SJCRH30 (cell line): Measurements from ENCODE around the gene ZBED2. TPM values are rescaled to one million over a fixed set of nuclear protein-coding genes. Genes with fewer than 3 reads are reported as not detected.
"Not testable (repeated sequence)": the region's sequence is repeated elsewhere in the genome, so short reads cannot be mapped to it uniquely, and the experiment has no call there.

Experiments
- DNase-seq, 2 experiments: peaks; one replicate each; pipeline ENCODE4 v3.0.0-alpha.2; 2015 to 2020
- H3K27ac ChIP-seq: fragments of 250-450 bp; sonication (Bioruptor Pico); 2 replicates; pipeline ENCODE4 v1.5.1; 2020; ENCODE audit warnings: mild to moderate bottlenecking, moderate library complexity
- H3K27me3 ChIP-seq: fragments of 250-450 bp; sonication (Bioruptor Pico); 2 replicates; pipeline ENCODE4 v1.5.1; 2020; ENCODE audit warnings: mild to moderate bottlenecking, moderate library complexity
- H3K36me3 ChIP-seq: fragments of 250-450 bp; sonication (Bioruptor Pico); 2 replicates; pipeline ENCODE4 v1.5.1; 2020; ENCODE audit warnings: mild to moderate bottlenecking, moderate library complexity
- H3K4me1 ChIP-seq: fragments of 250-450 bp; sonication (Bioruptor Pico); 2 replicates; pipeline ENCODE4 v1.5.1; 2020; ENCODE audit warnings: mild to moderate bottlenecking, moderate library complexity
- H3K4me3 ChIP-seq: fragments of 250-450 bp; sonication (Bioruptor Pico); 2 replicates; pipeline ENCODE4 v1.5.1; 2020; ENCODE audit warnings: mild to moderate bottlenecking, moderate library complexity
- H3K9me3 ChIP-seq: fragments of 250-450 bp; sonication (Bioruptor Pico); replicated peaks from 2 replicates; pipeline ENCODE4 v1.5.1; 2020; ENCODE audit warnings: mild to moderate bottlenecking, moderate library complexity
- total RNA-seq: library from RNA; depleted of rRNA; stranded (reverse); fragments of >200 nt; shearing (Covaris generic); gene quantifications from 2 replicates; pipeline ENCODE4 v1.2.3, GENCODE V29; 2014; rRNA removed

ZBED2 gene
- not detected in 2 replicates for total RNA-seq

GRCh38 chr3:111595232-111595631 lies at the start of gene ZBED2:
Gene ZBED2 (minus strand): TSS chr3:111595346. CDS start chr3:111594201, 1,145 bp downstream.
- no peaks in the 10 kb centered on the region; the same call in 1 of the 2 replicates for H3K27me3 ChIP-seq
- no peaks in the 10 kb centered on the region; the same call in 1 of the 2 replicates for H3K9me3 ChIP-seq
- H3K4me1 ChIP-seq, result no peaks in the 10 kb centered on the region
- no peak within 1 kb of the TSS for H3K4me3 ChIP-seq
- no peak within 1 kb of the TSS for H3K27ac ChIP-seq
- no peak for DNase-seq
- H3K36me3 ChIP-seq, result no peaks in the 10 kb centered on the region; the same call in 1 of the 2 replicates

- H3K9me3 ChIP-seq, result no peaks in the 10 kb centered on the region
- no peaks in the 10 kb centered on the region for H3K27me3 ChIP-seq
- H3K27ac ChIP-seq, result no peak overlapping the region
- no peak overlapping the region for H3K4me3 ChIP-seq
- H3K4me1 ChIP-seq, result no peaks in the 10 kb centered on the region
- no peaks in the 10 kb centered on the region for H3K36me3 ChIP-seq
- no peak for DNase-seq
Observed at GRCh38 chr3:111639316-111639715, 44.2 kb upstream of the ZBED2 start.

GRCh38 chr3:111636366-111636885 lies 41.3 kb upstream of the ZBED2 start:
- H3K27ac ChIP-seq, result no peak overlapping the region
- H3K9me3 ChIP-seq, result no peaks in the 10 kb centered on the region
- DNase-seq, result no peak
- no peak overlapping the region for H3K4me3 ChIP-seq
- no peaks in the 10 kb centered on the region for H3K36me3 ChIP-seq
- no peaks in the 10 kb centered on the region for H3K27me3 ChIP-seq
- no peaks in the 10 kb centered on the region for H3K4me1 ChIP-seq

- no peak for DNase-seq
- no peak overlapping the region for H3K4me3 ChIP-seq
- no peak overlapping the region for H3K27ac ChIP-seq
- H3K9me3 ChIP-seq, result no peaks in the 10 kb centered on the region
- no peaks in the 10 kb centered on the region for H3K36me3 ChIP-seq
- H3K4me1 ChIP-seq, result no peaks in the 10 kb centered on the region
- no peaks in the 10 kb centered on the region for H3K27me3 ChIP-seq
Observed at GRCh38 chr3:111635403-111635802, 40.3 kb upstream of the ZBED2 start.

- not testable (repeated sequence) for H3K27me3 ChIP-seq, H3K4me1 ChIP-seq, H3K4me3 ChIP-seq, DNase-seq, H3K9me3 ChIP-seq, H3K27ac ChIP-seq, H3K36me3 ChIP-seq
Observed at GRCh38 chr3:111630638-111631037, 35.5 kb upstream of the ZBED2 start.

- not testable (repeated sequence) for H3K27me3 ChIP-seq, H3K4me3 ChIP-seq, H3K27ac ChIP-seq, H3K4me1 ChIP-seq, H3K36me3 ChIP-seq, DNase-seq, H3K9me3 ChIP-seq
Observed at GRCh38 chr3:111629018-111629417, 33.9 kb upstream of the ZBED2 start.

- H3K4me1 ChIP-seq, result no peaks in the 10 kb centered on the region
- H3K27ac ChIP-seq, result no peak overlapping the region
- H3K9me3 ChIP-seq, result peaks cover 4% of the 10 kb centered on the region; the same call in 1 of the 2 replicates
- H3K36me3 ChIP-seq, result no peaks in the 10 kb centered on the region
- H3K27me3 ChIP-seq, result no peaks in the 10 kb centered on the region
- no peak for DNase-seq
- no peak overlapping the region for H3K4me3 ChIP-seq
Observed at GRCh38 chr3:111627092-111627491, 31.9 kb upstream of the ZBED2 start.

- Histone ChIP-seq H3K36me3 (no peaks in the 10 kb centered on the region), H3K4me3 (no peak overlapping the region), H3K4me1 (peaks cover 16% of the 10 kb centered on the region), H3K27ac (no peak overlapping the region), H3K9me3 (no peaks in the 10 kb centered on the region), H3K27me3 (no peaks in the 10 kb centered on the region)
- peak; percentile 45 to 55 for DNase-seq
Observed at GRCh38 chr3:111621535-111621934, 26.4 kb upstream of the ZBED2 start.

GRCh38 chr3:111619833-111620232 lies 24.7 kb upstream of the ZBED2 start:
- H3K9me3 ChIP-seq, result no peaks in the 10 kb centered on the region
- no peaks in the 10 kb centered on the region for H3K36me3 ChIP-seq
- no peaks in the 10 kb centered on the region for H3K27me3 ChIP-seq
- DNase-seq, result peak; percentile 88 to 90
- no peak overlapping the region for H3K4me3 ChIP-seq
- peaks cover 16% of the 10 kb centered on the region for H3K4me1 ChIP-seq
- peak overlapping the region; percentile 7; the same call in 1 of the 2 replicates for H3K27ac ChIP-seq

GRCh38 chr3:111618945-111619344 lies 23.8 kb upstream of the ZBED2 start:
- DNase-seq, result no peak
- Histone ChIP-seq H3K9me3 (no peaks in the 10 kb centered on the region), H3K36me3 (no peaks in the 10 kb centered on the region), H3K4me1 (peaks cover 16% of the 10 kb centered on the region), H3K4me3 (no peak overlapping the region), H3K27me3 (no peaks in the 10 kb centered on the region), H3K27ac (no peak overlapping the region)

- Histone ChIP-seq H3K4me1 (peaks cover 16% of the 10 kb centered on the region), H3K36me3 (no peaks in the 10 kb centered on the region), H3K27ac (no peak overlapping the region), H3K4me3 (no peak overlapping the region), H3K27me3 (no peaks in the 10 kb centered on the region), H3K9me3 (no peaks in the 10 kb centered on the region)
- DNase-seq, result no peak
Observed at GRCh38 chr3:111617912-111618601, 22.9 kb upstream of the ZBED2 start.

- DNase-seq, result no peak
- peaks cover 16% of the 10 kb centered on the region for H3K4me1 ChIP-seq
Observed at GRCh38 chr3:111617406-111617805, 22.3 kb upstream of the ZBED2 start.

GRCh38 chr3:111616417-111617105 lies 21.4 kb upstream of the ZBED2 start:
- H3K9me3 ChIP-seq, result no peaks in the 10 kb centered on the region
- no peak overlapping the region for H3K27ac ChIP-seq
- peak; percentile 62 to 64 for DNase-seq
- H3K4me1 ChIP-seq, result peaks cover 16% of the 10 kb centered on the region
- no peak overlapping the region for H3K4me3 ChIP-seq
- no peaks in the 10 kb centered on the region for H3K36me3 ChIP-seq
- no peaks in the 10 kb centered on the region for H3K27me3 ChIP-seq

More at GRCh38 chr3:111617406-111617805, 22.3 kb upstream of the ZBED2 start:
- no peak overlapping the region for H3K4me3 ChIP-seq
- H3K27me3 ChIP-seq, result no peaks in the 10 kb centered on the region
- H3K9me3 ChIP-seq, result no peaks in the 10 kb centered on the region
- H3K36me3 ChIP-seq, result no peaks in the 10 kb centered on the region
- no peak overlapping the region for H3K27ac ChIP-seq

GRCh38 chr3:111615880-111616279 lies 20.7 kb upstream of the ZBED2 start:
- no peaks in the 10 kb centered on the region for H3K9me3 ChIP-seq
- H3K4me3 ChIP-seq, result no peak overlapping the region
- no peak for DNase-seq
- peaks cover 16% of the 10 kb centered on the region for H3K4me1 ChIP-seq
- no peak overlapping the region for H3K27ac ChIP-seq
- H3K36me3 ChIP-seq, result no peaks in the 10 kb centered on the region
- H3K27me3 ChIP-seq, result no peaks in the 10 kb centered on the region

GRCh38 chr3:111613294-111613693 lies 18.1 kb upstream of the ZBED2 start:
- no peaks in the 10 kb centered on the region for H3K27me3 ChIP-seq
- H3K4me1 ChIP-seq, result no peaks in the 10 kb centered on the region
- H3K4me3 ChIP-seq, result no peak overlapping the region
- H3K36me3 ChIP-seq, result no peaks in the 10 kb centered on the region
- H3K9me3 ChIP-seq, result no peaks in the 10 kb centered on the region
- no peak for DNase-seq
- no peak overlapping the region for H3K27ac ChIP-seq
